Type B pancreatic cell (in vitro differentiated cells): ENCODE results near the gene AIG1. TPM values are rescaled to one million over a fixed set of nuclear protein-coding genes. Genes with fewer than 3 reads are reported as not detected.

ENCODE experiments used
- DNase-seq: peaks from one replicate; pipeline ENCODE4 v3.0.0; 2021; ENCODE audit warnings: mixed read lengths; ENCODE audit not compliant: unreplicated experiment; ENCODE audit errors: extremely low spot score
- H3K27ac Mint-ChIP-seq: 2 replicates; pipeline ENCODE4 v1.8.0; 2021; ENCODE audit warnings: mild to moderate bottlenecking, mixed read lengths
- H3K27me3 Mint-ChIP-seq: 2 replicates; pipeline ENCODE4 v1.8.0; 2021; ENCODE audit warnings: mixed read lengths
- H3K36me3 Mint-ChIP-seq: 2 replicates; pipeline ENCODE4 v1.8.0; 2021; ENCODE audit warnings: mixed read lengths
- H3K4me1 Mint-ChIP-seq: one replicate; pipeline ENCODE4 v1.8.0; 2021; ENCODE audit warnings: mixed read lengths; ENCODE audit not compliant: unreplicated experiment
- H3K4me3 Mint-ChIP-seq: 2 replicates; pipeline ENCODE4 v1.8.0; 2021; ENCODE audit warnings: mild to moderate bottlenecking, mixed read lengths
- H3K9me3 Mint-ChIP-seq: 2 replicates; pipeline ENCODE4 v1.8.0; 2021; ENCODE audit warnings: mixed read lengths
- CTCF ChIP-seq: fragments of 200-600 bp; sonication (generic); conservative IDR thresholded peaks from 2 replicates; pipeline ENCODE4 v1.5.0; 2021; ENCODE audit warnings: antibody characterized with exemption, mild to moderate bottlenecking
- total RNA-seq: library from RNA; stranded (reverse); gene quantifications from 2 replicates; pipeline ENCODE4 v1.2.1, GENCODE V29; 2021; ENCODE audit warnings: low replicate concordance

AIG1 gene
- total RNA-seq, 1 donor from 2014 or later, result 34.3 TPM

- no peak overlapping the region for H3K27ac Mint-ChIP-seq
- H3K4me1 Mint-ChIP-seq, result no peaks in the 10 kb centered on the region
- no peaks in the 10 kb centered on the region for H3K27me3 Mint-ChIP-seq
- no peak for DNase-seq
- H3K9me3 Mint-ChIP-seq, result no peaks in the 10 kb centered on the region
- no peaks in the 10 kb centered on the region for H3K36me3 Mint-ChIP-seq
- TF ChIP-seq CTCF, result no peak
- H3K4me3 Mint-ChIP-seq, result no peak overlapping the region
Observed at GRCh38 chr6:143150281-143150680, 89.6 kb downstream of the AIG1 start.

GRCh38 chr6:143151381-143151780 lies 90.7 kb downstream of the AIG1 start:
- H3K4me1 Mint-ChIP-seq, result no peaks in the 10 kb centered on the region
- H3K27ac Mint-ChIP-seq, result no peak overlapping the region
- no peak for DNase-seq
- no peaks in the 10 kb centered on the region for H3K9me3 Mint-ChIP-seq
- TF ChIP-seq CTCF, result no peak
- no peaks in the 10 kb centered on the region for H3K36me3 Mint-ChIP-seq
- H3K4me3 Mint-ChIP-seq, result no peak overlapping the region
- no peaks in the 10 kb centered on the region for H3K27me3 Mint-ChIP-seq

- no peak for TF ChIP-seq CTCF
- no peak overlapping the region for H3K4me3 Mint-ChIP-seq
- DNase-seq, result no peak
- H3K27ac Mint-ChIP-seq, result no peak overlapping the region
- H3K36me3 Mint-ChIP-seq, result no peaks in the 10 kb centered on the region
- no peaks in the 10 kb centered on the region for H3K27me3 Mint-ChIP-seq
- H3K9me3 Mint-ChIP-seq, result no peaks in the 10 kb centered on the region
- H3K4me1 Mint-ChIP-seq, result no peaks in the 10 kb centered on the region
Observed at GRCh38 chr6:143155681-143156080, 95.0 kb downstream of the AIG1 start.

GRCh38 chr6:143157131-143157530 lies 96.4 kb downstream of the AIG1 start:
- H3K27me3 Mint-ChIP-seq, result no peaks in the 10 kb centered on the region
- no peak overlapping the region for H3K4me3 Mint-ChIP-seq
- TF ChIP-seq CTCF, result no peak
- no peaks in the 10 kb centered on the region for H3K4me1 Mint-ChIP-seq
- no peak overlapping the region for H3K27ac Mint-ChIP-seq
- no peaks in the 10 kb centered on the region for H3K9me3 Mint-ChIP-seq
- no peak for DNase-seq
- no peaks in the 10 kb centered on the region for H3K36me3 Mint-ChIP-seq

- Mint-ChIP-seq H3K27ac (no peak overlapping the region), H3K4me3 (no peak overlapping the region), H3K36me3 (no peaks in the 10 kb centered on the region), H3K4me1 (no peaks in the 10 kb centered on the region), H3K27me3 (no peaks in the 10 kb centered on the region), H3K9me3 (no peaks in the 10 kb centered on the region)
- TF ChIP-seq CTCF, result no peak
- no peak for DNase-seq
Observed at GRCh38 chr6:143158113-143158581, 97.5 kb downstream of the AIG1 start.

- Mint-ChIP-seq H3K4me1 (no peaks in the 10 kb centered on the region), H3K27ac (no peak overlapping the region), H3K4me3 (no peak overlapping the region), H3K36me3 (no peaks in the 10 kb centered on the region), H3K9me3 (no peaks in the 10 kb centered on the region), H3K27me3 (no peaks in the 10 kb centered on the region)
- no peak for TF ChIP-seq CTCF
- DNase-seq, result no peak
Observed at GRCh38 chr6:143159001-143159400, 98.3 kb downstream of the AIG1 start.
